ENCODE results near the gene UNC93A.

Gene UNC93A

GRCh38 chr6:167293088-167293589 is 2.0 kb downstream of the UNC93A start:
- no peak for DNase-seq (ENCODE audit: low read depth in 2 of 2)

GRCh38 chr6:167293590-167294091 is 2.5 kb downstream of the UNC93A start:
- DNase-seq (ENCODE audit: low read depth in 2 of 2), result no peak

DNA sequence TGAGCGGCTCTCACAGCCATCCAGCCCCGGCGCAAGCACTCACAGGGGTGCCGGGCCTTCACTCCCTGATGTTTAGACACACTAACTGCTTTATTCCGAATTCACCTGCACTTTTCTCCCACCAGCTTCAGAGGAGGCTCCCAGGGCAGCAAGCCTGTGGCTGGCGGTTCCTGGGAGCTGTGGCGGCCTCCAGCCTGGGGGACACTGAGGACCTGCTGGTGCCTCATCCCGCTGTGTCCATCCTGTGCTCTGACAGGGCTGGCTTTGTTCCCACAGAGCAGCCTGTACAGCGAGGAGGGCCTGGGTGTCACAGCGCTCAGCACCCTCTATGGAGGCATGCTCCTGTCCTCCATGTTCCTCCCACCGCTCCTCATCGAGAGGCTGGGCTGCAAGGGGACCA is 3.1 kb downstream of the UNC93A start:
- DNase-seq (ENCODE audit: low read depth in 2 of 2), result no peak

DNA sequence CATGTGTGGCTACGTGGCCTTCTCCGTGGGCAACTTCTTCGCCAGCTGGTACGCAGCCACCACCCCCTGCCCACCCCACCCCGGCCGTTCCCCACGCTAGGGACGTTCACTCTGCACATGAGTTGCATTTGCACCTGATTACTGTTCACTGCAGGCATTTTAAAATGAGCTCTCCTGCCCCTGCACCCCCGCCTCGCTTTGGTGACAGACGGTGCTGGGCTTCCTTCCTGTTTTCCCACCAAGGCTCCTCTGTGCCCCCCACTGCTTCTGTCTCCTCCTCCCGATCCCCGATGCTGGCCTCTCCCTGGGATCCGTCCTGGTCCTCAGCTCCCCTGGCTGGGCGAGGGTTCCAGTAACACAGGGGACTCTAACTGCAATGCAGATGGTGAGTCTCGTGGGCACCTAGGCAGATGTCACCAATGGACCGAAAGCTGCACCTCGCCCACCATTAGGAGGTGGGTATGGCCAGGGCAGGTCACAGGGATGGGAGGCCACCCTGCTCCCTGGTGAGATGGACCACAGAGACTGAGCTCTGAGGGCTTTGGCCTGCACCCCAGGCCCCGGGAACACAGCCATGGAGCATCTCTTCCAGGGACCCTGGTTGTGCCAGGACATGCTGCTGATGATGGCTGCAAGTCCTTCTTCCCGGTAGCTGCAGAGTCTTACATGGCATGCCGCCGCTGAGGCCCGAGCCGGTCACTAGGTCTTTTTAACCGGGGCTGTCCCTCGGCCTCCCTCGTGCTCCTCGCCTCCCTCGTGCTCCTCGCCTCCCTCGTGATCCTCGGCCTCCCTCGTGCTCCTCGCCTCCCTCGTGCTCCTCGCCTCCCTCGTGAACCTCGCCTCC is 3.8 kb downstream of the UNC93A start:
- no peak for DNase-seq (ENCODE audit: low read depth in 2 of 2)

GRCh38 chr6:167295495-167296292 is 4.6 kb downstream of the UNC93A start:
- DNase-seq (ENCODE audit: low read depth in 2 of 2), result no peak

DNA sequence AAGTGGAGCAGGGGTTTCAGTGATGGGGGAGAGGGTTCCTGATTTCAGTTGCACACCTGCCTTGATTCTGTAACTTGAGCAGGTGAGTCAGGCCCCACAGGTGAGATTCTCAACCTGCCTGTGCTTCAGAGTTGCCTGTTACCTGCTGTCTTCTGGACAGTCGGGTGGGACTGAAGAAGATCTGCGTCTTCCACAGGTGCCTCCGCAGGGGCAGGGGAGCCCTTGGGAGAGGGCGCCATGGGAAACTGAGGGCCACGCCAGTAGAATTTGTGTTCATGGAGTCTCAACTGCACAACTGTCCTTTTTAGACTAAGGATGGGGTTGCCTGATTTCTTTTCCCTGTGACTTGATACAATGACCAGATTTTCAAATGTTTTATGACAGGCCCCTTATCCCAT is 5.2 kb downstream of the UNC93A start:
- DNase-seq (ENCODE audit: low read depth in 2 of 2), result no peak

DNA sequence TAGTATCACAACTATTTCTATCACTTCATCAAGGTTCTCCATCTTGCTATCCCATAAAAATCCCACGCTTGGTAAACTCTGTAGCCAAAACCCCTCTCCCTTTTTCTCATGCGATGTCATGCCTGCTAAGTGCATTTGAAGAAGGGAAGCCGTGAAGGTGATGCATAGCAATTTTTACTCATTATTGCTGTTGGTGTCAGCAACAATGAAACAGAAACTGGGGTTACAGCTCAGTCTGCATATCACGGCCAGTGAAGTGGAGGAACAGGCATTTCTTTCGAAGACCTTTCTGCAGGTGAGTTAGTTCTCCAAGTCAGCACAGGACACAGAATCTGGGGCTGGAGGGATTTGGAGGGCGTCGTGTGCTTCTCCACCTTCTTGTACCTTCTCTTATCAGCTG is 5.8 kb downstream of the UNC93A start:
- DNase-seq (ENCODE audit: low read depth in 2 of 2), result no peak

DNA sequence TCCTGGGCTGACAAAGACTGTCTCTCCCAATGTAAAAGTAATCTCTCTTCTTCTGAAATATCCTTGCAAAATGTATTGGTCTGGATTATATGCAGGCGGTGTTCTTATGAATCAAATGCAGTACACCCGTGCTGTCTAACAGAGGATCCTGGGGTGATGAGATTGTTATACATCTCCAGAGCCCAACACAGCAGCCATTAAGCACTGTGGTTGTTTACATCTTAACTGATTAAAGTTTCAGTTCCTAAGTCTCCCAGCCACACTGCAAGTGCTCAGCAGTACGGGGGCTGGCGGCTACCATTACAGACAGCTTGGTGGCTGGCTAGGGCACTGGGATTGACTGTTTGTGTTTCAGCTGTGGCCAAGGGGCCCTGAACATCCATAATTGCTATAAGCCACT is 7.0 kb downstream of the UNC93A start:
- DNase-seq (ENCODE audit: low read depth in 2 of 2), result no peak

DNA sequence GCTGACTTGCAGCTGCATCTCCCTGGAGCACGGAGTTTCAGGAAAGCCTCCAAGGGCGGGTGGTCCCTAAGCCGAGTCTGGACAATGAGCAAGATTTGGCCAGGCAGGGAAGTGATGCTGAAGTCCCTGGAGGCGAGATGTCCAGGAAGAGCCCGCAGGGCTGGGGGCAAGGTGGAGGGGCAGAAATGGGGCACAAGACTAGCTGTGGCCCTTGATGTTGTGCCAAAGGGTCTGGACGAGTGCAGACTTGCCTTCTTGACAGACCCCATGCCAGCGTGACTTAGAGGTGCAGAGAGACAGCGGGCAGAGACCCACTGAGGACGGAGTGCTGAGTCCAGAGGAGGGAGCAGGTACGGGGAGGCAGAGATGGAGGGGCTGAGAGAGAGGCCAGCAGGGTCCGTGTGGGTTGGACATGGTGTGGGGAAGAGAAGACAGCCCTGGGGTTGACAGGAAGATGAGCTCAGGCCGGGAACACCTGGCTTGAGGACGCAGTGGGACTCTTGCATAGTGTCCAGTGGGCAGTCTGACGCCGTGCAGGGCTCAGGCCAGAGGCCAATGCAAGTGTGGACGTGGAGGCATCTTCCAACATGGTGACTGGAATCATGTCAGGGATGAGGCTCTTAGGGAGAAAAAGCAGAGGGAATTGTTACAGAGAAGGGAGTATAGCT is 8.7 kb downstream of the UNC93A start:
- no peak for DNase-seq (ENCODE audit: low read depth in 2 of 2)

DNA sequence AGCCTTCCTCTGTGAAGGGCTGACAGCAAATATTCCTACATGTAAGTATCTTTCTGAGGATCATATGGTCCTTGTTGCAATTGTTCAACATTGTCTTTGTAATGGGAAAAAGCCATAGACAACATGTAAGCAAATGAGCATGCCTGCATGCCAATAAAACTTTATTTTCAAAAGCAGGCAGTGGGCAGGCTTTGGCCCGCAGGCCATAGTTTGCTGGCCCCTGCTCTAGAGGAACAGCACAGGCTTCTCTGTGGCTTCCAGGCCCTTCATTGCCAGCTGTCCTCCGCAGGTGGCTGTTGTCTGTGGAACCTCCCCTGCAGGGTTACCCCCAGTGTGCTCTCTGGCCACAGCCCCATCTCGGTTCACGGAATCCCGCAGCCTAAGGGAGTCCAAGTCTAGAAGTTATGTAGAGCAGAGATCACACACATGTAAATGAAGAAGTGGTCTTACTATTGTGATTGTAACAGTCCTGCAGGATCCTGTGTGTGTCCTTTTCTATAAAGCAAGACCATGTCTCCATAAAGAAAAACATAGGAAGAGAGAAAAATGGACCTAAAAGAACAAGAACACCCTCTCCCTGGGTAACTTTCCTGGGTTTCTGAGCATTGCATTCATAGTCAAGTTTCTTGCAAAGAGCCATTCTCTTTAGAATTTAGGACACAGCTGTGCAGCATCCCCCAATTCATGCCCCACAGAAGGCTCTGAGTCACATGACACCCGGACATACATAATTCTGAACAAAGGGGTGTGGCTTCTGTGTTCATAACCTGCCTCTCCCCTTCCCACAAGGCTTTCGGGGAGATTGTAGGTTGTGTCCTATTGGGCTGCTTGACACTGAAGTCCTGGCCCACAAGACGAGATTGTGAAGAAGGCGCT is 10.0 kb downstream of the UNC93A start:
- no peak for DNase-seq (ENCODE audit: low read depth in 2 of 2)

- no peak for DNase-seq (ENCODE audit: low read depth in 2 of 2)
Measured at GRCh38 chr6:167302074-167302473, 11.0 kb downstream of the UNC93A start.

- DNase-seq (ENCODE audit: low read depth in 2 of 2), result no peak
Measured at GRCh38 chr6:167302796-167303195, 11.7 kb downstream of the UNC93A start.

- no peak for DNase-seq (ENCODE audit: low read depth in 2 of 2)
Measured at GRCh38 chr6:167303675-167304625, 12.8 kb downstream of the UNC93A start.

GRCh38 chr6:167304912-167305311 is 13.8 kb downstream of the UNC93A start:
- DNase-seq (ENCODE audit: low read depth in 2 of 2), result no peak

DNA sequence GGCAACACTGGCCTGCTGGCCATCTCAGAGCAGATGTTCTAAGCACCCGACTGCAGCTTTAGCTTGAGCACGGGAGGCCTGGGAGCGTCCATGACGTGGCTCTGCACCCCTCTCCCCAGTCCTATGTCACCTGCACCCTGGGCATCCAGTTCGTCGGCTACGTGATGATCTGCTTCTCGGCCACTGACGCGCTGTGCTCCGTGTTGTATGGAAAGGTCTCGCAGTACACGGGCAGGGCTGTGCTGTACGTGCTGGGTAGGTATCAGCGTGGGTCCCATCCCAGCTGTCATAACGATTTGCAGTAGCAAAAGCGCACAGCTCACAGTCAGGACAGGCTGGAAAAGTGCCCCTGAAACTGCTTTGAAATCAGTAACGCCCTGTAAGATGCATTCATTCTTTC is 14.7 kb downstream of the UNC93A start:
- DNase-seq (ENCODE audit: low read depth in 2 of 2), result no peak

DNA sequence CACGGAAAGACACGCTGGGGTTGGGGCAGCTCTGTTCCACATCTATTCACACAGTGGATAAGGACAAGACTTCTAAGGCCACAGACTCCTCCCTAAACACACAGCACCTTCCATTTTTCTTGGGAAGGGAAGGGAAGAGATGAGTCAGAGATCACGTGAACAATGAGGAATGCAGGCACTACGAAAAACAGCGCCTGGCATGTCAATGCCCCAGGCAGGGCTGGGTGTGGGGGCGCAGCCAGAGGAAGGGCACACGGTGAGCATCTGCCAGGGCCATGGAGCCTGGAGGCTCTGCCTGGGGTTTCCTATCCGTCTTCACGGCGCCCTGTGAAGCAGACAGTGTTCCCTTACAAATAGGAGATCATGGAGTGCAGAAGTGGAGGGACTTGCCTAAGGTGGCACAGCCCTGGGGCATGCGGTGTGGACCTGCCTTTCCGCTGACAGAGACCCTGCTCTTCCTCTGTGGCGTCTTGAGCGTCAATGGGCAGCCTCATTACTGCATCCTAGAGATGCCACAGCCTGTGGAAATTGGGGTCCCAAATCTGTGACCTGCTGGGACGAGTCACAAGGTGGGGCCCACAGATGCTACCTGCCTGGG is 15.4 kb downstream of the UNC93A start:
- DNase-seq (ENCODE audit: low read depth in 2 of 2), result no peak

DNA sequence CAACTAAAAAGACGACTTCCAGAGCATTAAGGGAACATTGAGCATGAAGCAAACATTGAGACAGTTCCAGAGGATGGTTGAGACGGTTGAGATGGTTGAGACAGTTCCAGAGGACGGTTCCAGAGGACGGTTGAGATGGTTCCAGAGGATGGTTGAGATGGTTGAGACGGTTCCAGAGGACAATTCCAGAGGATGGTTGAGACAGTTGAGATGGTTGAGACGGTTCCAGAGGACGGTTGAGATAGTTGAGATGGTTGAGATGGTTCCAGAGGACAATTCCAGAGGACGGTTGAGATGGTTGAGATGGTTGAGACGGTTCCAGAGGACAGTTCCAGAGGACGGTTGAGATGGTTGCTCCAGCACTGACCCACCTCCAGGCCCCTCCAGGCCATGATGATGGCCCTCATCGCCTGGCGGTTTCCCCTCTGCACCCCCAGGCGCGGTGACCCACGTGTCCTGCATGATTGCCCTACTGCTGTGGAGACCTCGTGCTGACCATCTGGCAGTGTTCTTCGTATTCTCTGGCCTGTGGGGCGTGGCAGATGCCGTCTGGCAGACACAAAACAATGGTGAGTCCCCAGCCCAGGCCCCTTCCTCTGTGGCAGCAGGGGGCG is 16.3 kb downstream of the UNC93A start:
- no peak for DNase-seq (ENCODE audit: low read depth in 2 of 2)

DNA sequence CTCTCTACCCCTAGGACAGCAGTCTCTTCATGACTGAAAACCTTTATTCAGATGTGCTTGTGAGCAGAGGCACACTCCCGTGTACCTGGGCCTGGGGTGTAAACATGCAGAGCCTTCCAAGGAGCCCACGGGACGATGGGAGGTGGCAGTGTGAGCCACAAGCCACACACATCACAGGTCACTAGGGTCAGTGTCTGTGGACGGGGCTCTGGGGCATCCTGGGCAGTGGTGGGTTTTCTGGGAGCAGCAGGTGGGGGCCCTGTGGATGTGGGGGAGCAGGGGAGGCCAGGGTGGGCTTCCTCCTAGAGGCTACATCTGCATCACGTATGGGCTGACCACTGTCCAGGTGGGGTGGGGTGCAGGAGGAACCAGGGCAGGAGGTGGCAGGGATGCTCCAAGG is 17.1 kb downstream of the UNC93A start:
- no peak for DNase-seq (ENCODE audit: low read depth in 2 of 2)
